Skin of body (tissue), 2 donors: ENCODE measurements around the gene DOCK11. TPM values are rescaled to one million over a fixed set of nuclear protein-coding genes. Genes with fewer than 3 reads are reported as not detected.
"Not testable (repeated sequence)": the region's sequence is repeated elsewhere in the genome, so short reads cannot be mapped to it uniquely, and the experiment has no call there.

ENCODE experiments used
- DNase-seq: peaks from one replicate; lab custom pipeline; 2025; lab: John Stamatoyannopoulos, UW
- total RNA-seq: library from RNA; depleted of rRNA; stranded (reverse); fragments of >200 nt; gene quantifications from one replicate; pipeline ENCODE4 v1.2.3, GENCODE V29; 2014

The DOCK11 gene
- 25.7 TPM for total RNA-seq

DNA sequence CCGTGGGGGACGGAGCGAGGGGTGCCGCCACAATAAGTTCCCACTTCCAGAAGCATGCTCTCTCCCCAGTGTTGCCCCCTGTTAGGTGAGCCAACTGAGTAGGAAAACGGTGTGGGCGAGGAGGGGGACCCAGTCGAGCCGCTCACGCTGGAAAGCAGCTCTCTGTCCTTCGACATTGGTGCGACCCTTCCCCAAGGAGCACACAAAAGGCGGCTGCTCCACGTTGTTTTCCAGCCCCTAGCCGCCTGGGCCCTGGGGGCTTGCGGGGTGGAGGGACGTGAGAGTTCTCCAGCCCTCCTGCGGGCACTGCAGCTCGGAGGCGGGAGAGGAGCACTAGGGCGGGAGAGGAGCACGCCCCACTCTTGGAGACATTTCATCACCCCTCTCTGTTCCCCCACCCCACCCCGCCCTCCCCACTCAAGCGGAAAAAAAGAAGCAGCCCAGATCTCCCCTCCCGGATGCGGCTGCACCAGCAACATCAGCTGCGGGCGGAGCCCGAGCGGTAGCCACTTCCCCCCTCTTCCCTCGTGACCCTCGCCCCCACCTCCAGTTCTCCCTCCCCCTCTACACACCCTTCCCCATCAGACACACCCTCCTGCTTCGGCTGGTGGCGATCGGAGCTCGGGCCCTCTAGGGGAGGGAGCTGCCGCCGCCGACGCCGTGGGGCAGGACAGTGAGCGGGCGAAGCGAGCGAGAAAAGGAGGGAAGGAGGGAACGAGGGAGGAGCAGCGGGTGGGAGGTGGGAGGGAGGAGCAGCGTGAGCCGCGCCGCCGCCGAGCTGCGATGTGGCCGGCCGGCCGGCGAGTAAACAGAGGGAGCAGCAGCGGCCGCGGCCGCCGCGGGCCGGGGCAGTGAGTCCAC, at the start of gene DOCK11:
TSS of gene DOCK11 (plus strand) at position 755 of the 861 bp plus-strand sequence. CDS start 157 bp downstream, outside the sequence.
- DNase-seq = peak; percentile 66

- DNase-seq = no peak
These were observed 47.3 kb upstream of the DOCK11 start for GRCh38 chrX:118448273-118448783.

DNA sequence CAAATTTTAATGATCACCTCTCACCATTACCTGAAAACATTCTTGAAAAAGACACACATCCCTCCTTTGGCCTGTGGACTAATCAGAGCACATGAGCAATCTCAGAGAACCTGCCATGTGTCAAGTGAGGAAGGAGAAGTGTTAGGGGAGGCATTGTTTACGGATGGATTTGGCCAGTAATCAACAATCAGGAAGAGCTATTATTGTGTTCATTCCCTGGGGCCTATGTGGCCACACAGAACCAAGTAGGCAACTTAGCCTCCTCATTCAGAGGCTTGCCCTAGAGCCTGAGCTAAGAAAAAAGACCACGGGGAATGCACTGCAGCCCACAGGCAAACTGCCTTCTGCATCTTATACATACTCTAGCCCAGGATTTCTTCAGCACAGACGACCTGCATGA, 40.6 kb upstream of the DOCK11 start:
- DNase-seq = no peak

GRCh38 chrX:118459494-118459893, 36.1 kb upstream of the DOCK11 start:
- no peak for DNase-seq

DNA sequence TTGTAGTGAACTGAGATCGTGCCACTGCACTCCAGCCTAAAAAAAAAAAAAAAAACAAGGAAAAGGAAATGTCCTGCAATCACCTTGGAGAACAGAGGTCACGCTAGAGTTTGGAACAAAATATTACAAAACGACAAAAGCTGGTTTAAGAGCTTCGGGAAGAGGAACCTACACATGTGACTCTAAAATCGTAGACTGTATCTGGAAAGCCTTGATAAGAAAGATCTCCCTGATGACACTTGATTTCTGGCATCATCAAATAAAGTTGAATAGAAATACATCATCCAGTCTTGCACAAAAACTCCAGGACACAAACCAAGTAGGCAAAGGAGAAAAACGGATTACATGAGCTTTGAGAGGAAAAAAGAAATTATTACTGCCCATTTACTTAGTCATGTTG, 31.1 kb upstream of the DOCK11 start:
- no peak for DNase-seq

- no peak for DNase-seq
These were observed 27.5 kb upstream of the DOCK11 start for GRCh38 chrX:118468122-118468521.

DNA sequence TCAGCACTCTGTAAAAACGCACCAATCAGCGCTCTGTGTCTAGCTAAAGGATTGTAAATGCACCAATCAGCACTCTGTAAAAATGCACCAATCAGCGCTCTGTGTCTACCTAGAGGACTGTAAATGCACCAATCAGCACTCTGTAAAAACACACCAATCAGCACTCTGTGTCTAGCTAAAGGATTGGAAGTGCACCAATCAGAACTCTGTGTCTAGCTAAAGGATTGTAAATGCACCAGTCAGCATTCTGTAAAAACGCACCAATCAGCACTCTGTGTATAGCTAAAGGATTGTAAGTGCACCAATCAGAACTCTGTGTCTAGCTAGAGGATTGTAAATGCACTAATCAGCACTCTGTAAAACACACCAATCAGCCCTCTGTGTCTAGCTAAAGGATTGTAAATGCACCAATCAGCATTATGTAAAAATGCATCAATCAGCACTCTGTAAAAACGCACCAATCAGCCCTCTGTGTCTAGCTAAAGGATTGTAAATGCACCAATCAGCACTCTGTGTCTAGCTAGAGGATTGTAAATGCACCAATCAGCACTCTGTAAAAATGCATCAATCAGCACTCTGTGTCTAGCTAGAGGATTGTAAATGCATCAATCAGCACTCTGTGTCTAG, 24.8 kb upstream of the DOCK11 start:
- DNase-seq = not testable (repeated sequence)

DNA sequence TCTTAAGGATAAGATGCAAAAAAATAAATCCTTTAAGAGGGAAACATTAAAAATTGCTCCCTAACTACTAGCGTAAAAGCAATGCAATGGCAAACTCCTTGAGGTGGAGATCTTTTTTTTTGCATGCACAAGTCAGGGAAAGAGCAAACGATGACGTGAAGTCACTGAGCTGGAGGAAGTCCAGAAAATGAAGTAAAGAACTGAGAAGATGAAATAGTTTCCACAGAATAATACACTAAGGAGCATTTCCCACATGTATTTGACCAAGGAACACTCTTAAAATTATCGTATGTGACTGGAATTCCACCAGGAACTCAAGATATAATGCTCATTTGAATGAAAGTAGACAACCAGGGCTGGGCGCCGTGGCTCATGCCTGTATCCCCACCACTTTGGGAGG, 21.0 kb upstream of the DOCK11 start:
- DNase-seq = no peak

- no peak for DNase-seq
These were observed 19.7 kb upstream of the DOCK11 start for GRCh38 chrX:118475903-118476302.

GRCh38 chrX:118480172-118480571, 15.4 kb upstream of the DOCK11 start:
- DNase-seq = no peak

DNA sequence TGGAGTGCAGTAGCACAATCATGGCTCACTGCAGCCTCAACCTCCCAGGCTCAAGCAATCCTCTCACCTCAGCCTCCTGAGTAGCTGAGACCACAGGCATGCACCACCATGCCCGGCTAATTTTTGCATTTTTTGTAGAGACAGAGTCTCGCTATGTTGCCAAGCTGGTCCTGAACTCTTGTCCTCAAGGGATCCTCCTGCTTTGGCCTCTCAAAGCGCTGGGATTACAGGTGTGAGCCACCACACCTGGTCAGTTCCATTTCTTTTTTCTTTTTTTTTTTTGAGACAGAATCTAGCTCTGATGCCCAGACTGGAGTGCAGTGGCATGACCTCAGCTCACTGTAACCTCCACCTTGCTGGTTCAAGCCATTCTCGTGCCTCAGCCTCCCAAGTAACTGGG, 13.2 kb upstream of the DOCK11 start:
- not testable (repeated sequence) for DNase-seq

GRCh38 chrX:118484216-118484903, 11.3 kb upstream of the DOCK11 start:
- DNase-seq = no peak

GRCh38 chrX:118486693-118487092, 8.9 kb upstream of the DOCK11 start:
- not testable (repeated sequence) for DNase-seq

GRCh38 chrX:118493016-118493415, 2.6 kb upstream of the DOCK11 start:
- no peak for DNase-seq

DNA sequence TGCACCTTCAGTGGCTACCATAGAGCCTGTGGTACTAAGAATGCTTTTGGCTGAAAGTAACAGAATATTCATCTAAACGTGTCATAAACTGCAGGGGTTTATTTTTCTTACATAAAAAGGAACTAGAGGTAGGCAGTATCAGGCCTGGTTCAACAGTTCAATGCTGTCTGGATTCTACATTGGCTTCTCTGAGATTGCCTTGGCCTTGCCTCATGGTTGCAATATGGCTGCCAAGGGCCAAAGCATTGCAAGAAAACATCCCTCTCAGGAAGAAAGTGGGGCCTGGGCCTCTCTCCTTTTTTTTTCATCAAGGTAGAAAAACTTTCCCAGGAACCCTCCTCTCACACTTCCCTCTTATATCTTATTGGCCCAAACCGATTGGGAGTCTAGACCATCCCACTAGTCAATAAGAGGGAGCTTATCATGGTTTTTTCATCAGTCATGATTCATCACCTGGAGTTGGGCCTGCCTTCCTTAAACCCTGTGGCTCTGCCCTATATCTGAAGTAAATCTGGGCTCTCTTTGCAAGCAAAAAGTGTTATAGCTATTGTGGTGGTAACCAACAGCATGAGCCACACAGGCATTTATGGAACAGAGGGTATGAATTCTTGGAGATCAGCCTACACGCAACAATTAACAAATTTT, 1.8 kb upstream of the DOCK11 start:
- no peak for DNase-seq

- no peak for DNase-seq
These were observed 545 bp downstream of the DOCK11 start for GRCh38 chrX:118495958-118496762.

GRCh38 chrX:118496763-118497079, 1.1 kb downstream of the DOCK11 start:
- DNase-seq = no peak

DNA sequence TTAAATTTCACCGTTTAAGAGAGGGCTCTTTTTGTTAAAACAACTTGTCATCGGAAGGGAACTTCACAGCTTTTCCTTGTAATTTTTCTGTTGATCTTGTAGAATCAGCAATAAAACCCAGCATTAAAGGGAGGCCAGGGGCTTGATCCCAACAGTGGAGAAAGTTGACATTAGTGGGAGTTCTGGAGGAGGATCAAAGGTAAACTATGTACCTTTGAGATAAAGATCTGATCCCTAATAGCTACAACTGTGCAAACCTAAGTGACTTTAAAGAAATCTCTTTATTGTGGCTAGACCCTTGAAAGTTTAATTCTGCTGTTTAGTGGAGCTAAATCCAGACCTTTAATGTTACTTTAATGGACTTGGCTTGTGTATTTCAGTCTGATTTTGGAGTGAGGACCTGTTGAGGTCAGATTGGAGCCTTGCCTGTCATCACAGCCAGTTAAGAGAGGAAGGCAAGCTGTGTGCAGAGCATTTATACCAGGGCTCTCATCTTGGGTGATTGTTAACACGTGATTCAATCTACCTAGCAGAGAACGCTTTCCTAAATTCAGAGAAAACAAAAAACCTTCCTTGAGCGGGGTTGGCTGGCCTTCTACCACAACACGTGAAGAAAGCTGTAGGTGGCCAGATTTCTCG, 1.7 kb downstream of the DOCK11 start:
- no peak for DNase-seq

DNA sequence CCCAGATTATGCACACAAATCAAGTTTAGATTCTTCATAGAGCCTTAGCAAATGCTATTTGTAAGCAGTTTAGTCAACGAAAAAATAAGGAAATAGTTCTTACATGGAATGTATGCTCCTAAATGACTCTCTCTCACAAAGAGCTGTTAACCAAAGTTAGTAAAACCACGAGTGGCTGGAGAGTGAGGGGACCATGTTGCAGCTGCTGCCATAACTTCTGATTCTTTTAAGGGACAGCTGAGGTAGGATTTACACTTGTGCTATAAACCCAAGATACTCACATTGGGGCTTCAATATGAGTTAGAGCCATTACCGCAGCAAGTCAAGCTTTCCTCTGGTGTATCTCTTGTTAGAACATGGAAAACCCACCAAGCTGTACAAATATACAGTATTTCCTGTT, 2.7 kb downstream of the DOCK11 start:
- no peak for DNase-seq

- DNase-seq = no peak
These were observed 3.1 kb downstream of the DOCK11 start for GRCh38 chrX:118498755-118499154.
